Stimulated activated CD4-positive, alpha-beta T cell treated with anti-CD3 and anti-CD28 coated beads, Interleukin-15, amount 100 ng/mL, for 24 hours (primary cell): ENCODE data around the gene DEPDC1.
"Not testable (repeated sequence)": the region's sequence is repeated elsewhere in the genome, so short reads cannot be mapped to it uniquely, and the experiment has no call there.

Experiments
- DNase-seq: peaks from one replicate; pipeline ENCODE4 v3.0.0-alpha.2; 2020

The DEPDC1 gene

GRCh38 chr1:68476626-68477025 lies 20.3 kb downstream of the DEPDC1 start:
- DNase-seq = not testable (repeated sequence)

DNA sequence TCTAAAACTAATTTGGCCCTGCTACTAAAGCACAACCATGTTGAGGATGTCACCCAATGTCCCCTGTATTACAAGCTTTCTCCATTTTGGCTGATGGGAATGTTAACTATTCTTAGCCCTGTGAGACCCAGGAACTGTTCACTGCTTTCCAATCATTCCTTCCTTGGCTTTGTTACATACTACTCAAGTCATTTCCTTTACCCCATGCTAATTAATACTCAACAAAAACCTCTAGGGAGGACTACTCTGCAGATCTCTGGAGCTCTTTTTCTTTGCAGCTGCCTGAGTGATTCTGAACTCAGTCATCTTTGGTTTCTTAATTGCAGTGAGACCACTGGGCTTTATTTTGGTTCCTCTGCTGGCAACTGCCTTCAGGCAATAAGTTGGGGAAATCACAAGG lies 23.8 kb downstream of the DEPDC1 start:
- DNase-seq = no peak

DNA sequence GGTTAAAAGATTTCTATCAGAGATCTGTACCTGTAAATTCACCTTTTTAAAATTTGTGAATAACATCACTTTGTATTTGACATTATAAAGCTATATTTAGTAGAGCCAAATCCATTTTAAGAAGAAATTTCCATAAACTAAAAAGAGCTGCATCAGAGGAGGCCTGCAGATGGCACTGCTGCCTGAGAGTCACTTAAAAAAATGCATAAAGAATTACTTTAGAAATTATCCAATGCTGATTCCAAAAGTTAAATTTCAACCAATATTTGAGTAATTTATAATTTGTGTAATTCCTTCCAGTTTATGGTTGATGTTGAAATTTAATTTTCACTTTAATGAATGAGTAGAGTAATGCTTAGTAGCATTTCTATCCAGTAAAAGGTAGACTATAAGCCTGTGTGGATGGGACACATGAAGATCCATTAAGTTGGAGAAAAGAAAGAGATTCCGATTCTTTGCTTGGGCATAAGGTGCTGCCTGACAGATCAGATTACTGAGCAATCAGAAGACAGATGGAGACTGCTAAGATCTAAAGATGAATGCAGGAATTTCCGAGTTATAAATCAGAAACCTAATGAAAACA lies 26.4 kb downstream of the DEPDC1 start:
- no peak for DNase-seq

- DNase-seq = no peak
Observed at GRCh38 chr1:68464891-68465290, 32.0 kb downstream of the DEPDC1 start.

DNA sequence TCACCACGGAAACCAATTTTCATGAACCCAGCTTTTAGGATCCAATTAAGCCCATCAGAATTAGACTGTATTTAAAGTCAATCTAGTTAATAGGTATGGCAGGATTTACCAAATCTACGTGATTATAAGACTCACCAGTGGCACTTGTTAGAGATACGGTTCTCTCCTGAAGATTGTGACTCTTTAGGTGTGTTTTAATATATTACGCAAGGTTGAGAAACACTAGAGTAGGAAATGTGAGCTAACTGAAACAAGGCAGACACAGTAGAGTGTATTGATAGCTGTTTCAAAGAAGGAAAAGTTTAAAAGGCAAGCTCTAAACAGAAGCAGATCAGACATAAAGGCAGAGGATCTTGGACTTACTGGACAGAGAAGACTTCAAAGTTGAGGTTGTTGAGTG lies 35.9 kb downstream of the DEPDC1 start:
- DNase-seq = no peak

- DNase-seq = no peak
Observed at GRCh38 chr1:68459796-68460195, 37.1 kb downstream of the DEPDC1 start.

- DNase-seq = no peak
Observed at GRCh38 chr1:68459091-68459490, 37.8 kb downstream of the DEPDC1 start.

- no peak for DNase-seq
Observed at GRCh38 chr1:68456202-68456601, 40.7 kb downstream of the DEPDC1 start.

- no peak for DNase-seq
Observed at GRCh38 chr1:68454534-68454933, 42.3 kb downstream of the DEPDC1 start.

DNA sequence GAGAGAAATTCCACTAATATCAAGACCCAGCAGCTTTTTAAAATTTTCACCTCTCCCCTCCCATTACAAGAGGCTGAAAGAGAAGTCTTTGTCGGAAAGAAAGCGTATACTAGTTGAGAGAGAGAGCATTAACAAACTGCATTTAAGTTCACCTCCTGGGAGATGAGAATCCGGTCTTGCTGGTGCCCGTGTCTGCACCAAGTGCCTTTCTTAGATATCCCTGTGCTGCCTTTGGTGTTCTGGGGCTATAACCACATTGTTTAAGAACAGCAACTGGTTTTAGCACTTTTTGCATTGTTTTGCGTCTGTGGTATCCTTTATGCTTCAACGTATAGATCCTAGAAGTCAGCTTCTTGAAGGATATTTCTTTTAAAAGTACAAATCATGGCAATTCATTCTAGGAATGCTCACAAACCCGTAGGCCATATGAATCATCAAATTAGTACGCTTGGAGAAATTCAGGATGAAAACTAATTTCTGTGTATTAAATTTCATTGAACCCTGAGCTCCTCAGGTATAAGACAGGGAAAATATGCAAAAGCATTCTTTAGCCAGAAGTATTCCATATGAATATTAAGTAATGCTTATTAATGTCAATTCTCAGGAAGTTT lies 43.7 kb downstream of the DEPDC1 start:
- DNase-seq = no peak

DNA sequence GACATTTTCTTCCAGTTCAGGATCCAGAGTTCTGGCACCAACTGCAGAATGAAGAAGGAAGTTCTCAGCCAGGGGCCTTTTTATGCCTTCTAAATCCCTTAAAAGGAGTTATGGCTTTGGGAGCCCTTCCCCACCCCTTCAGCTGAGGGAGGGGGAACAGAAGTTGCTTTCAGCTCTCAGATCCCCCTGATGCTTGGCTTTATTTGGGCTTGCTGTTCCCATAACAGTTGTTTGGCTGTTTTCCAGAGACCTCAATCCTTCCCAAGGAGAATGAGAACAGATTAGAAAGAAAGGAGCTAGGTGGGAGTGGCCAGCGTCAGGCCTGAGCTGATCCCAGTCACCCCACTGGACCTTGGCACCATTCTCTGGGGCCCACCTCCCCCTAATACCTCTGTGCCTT lies 47.0 kb downstream of the DEPDC1 start, which contains the start of gene RPE65:
Gene RPE65 (minus strand): TSS at position 54 of the 400 bp plus-strand sequence. CDS start 49 bp downstream, at position 5.
- DNase-seq = no peak

DNA sequence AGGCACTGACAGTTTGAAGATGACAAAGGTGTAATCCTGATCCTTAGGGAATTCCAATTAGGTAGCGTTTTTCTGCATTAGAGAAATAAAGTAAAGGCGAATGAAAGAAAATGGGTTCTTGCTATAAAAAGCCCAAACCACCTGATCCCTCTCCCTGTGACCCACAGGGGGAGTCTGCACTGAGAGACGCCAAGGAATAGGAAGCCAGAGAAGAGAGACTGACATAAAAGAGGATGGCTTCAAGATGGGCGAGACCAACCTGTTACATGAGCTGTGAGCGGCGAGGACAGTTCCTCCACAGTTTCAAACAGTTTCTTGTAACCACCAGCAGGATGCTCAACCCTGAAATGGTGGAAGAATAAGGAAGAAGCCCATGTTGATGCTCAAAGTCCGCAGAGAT lies 48.5 kb downstream of the DEPDC1 start:
- DNase-seq = no peak

- DNase-seq = no peak
Observed at GRCh38 chr1:68445709-68446108, 51.2 kb downstream of the DEPDC1 start.

GRCh38 chr1:68442822-68443556 lies 53.9 kb downstream of the DEPDC1 start:
- peak; percentile 16 for DNase-seq

- DNase-seq = no peak
Observed at GRCh38 chr1:68442006-68442405, 54.9 kb downstream of the DEPDC1 start.

DNA sequence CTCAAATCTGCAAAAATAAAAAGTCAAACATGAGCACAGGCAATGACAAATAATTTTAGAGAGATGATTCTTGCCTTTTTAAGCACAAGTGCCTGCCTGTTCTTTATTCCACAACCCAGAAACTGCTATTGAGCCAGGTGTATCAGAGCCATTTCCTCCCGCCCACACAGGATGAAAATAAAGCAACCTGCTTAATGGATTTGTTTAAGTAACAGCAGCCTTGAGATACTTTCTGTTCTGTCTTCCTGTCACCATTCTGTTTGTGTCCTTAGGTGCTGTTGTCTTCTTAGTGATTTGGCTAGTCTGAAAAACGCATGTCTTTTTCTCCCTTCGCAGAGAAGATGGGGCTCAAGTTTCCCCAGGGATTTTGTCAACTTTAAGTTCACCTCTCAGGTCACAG lies 58.6 kb downstream of the DEPDC1 start:
- DNase-seq = no peak

GRCh38 chr1:68433395-68433794 lies 63.5 kb downstream of the DEPDC1 start:
- DNase-seq = no peak

DNA sequence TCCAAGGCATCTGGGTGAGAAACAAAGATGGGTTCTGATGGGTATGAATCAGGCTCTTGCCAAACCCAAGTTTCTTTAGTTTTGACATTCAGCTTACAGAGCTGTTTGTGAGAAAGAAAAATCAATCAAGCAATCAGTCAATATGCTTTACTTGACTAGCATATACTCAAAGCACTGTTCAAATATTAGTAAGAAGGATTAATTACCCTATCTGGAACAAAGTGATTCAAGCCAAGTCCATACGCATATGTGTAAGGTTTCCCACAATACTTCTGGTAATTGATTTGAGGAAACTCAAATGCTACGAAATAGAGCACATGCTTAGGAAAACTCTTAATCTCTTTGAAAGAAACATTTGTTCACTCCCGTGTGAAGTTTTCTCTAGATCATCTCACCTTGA lies 65.8 kb downstream of the DEPDC1 start:
- no peak for DNase-seq

DNA sequence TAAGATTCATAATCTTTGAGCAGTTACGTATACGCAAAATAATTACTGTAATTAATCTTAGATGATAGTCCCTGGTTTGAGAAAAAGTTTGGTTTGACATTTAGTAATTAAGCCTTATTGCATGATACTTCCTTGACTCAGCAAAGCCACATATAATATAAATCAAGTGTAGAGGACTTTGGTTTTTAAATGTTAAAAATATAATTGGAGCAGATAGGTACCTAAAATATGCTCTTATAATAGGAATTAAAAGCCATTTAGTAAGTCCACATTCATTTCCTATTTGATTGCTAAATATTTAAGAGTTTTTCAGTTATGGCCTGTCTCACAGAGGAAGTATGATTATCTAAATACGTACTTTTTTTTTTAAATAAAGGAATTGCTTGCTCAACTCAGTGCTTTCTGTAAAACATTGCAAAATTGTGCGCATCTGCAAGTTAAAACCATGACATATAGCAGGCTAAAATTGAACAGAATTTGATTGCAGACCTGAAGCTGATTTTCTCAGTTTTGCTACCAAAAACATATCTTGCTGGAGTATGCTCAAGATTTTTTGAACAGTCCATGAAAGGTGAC lies 67.6 kb downstream of the DEPDC1 start:
- no peak for DNase-seq

DNA sequence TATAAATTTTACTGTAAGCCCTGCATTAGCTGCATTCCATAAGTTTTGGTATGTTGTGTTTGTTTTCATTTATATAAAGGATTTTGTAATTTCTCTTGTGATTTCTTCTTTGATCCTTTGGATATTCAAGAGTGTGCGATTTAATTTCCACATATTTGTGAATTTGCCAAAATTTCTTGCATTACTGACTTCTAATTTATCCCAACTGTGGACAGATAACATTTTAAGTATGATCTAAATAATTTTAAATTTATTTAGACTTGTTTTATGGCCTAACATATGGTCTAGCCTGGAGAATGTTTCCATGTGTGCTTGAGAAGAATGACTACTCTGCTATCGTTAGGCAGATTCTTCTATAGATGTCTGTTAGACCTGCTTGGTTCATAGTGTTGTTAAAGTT lies 70.3 kb downstream of the DEPDC1 start:
- no peak for DNase-seq
